ENCODE data around the gene TSHZ2.

DNA sequence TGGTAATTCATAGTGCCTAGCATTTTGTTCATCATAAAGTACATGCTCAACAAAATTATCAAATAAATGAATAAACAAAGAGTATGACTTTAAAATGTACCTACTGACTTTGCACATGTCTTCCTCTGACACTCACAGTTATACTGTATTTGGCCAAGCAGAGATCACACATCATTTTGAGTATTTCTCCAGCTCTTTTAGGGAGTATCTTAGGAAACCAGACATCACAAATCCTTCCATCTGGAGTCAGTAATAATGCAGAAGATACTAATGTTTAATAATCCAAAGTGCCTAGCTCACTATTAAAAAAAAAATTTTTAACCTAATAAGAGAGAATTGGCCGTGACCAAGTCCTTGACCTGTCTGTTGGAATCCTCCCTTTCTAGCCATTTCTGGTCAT, 466.9 kb downstream of the TSHZ2 start:
- no peak for TF ChIP-seq POLR2AphosphoS5 (IDR thresholded peaks at IDR 0.05; ENCODE audit: insufficient read depth in 1 of 2, low read depth in 1 of 2)
- TF ChIP-seq, protein P1, sequence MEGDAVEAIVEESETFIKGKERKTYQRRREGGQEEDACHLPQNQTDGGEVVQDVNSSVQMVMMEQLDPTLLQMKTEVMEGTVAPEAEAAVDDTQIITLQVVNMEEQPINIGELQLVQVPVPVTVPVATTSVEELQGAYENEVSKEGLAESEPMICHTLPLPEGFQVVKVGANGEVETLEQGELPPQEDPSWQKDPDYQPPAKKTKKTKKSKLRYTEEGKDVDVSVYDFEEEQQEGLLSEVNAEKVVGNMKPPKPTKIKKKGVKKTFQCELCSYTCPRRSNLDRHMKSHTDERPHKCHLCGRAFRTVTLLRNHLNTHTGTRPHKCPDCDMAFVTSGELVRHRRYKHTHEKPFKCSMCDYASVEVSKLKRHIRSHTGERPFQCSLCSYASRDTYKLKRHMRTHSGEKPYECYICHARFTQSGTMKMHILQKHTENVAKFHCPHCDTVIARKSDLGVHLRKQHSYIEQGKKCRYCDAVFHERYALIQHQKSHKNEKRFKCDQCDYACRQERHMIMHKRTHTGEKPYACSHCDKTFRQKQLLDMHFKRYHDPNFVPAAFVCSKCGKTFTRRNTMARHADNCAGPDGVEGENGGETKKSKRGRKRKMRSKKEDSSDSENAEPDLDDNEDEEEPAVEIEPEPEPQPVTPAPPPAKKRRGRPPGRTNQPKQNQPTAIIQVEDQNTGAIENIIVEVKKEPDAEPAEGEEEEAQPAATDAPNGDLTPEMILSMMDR (IDR thresholded peaks at IDR 0.05), result no peak

Measured in vagina (tissue), 2 donors.